GM21528 (cell line): ENCODE measurements around the gene SLC25A24.
"Not testable (repeated sequence)": the region's sequence is repeated elsewhere in the genome, so short reads cannot be mapped to it uniquely, and the experiment has no call there.

Source experiments
- ATAC-seq: cut with Tn5 transposase; IDR thresholded peaks from one replicate; pipeline ENCODE4 v1.9.1; 2021; ENCODE audit warnings: mild to moderate bottlenecking, moderate library complexity; ENCODE audit not compliant: unreplicated experiment, low FRiP score

Gene SLC25A24

GRCh38 chr1:108199201-108199691 is 897 bp downstream of the SLC25A24 start:
- ATAC-seq, result no peak

- ATAC-seq, result no peak
These were observed 6.1 kb downstream of the SLC25A24 start for GRCh38 chr1:108194051-108194450.

- ATAC-seq, result no peak
These were observed 6.8 kb downstream of the SLC25A24 start for GRCh38 chr1:108193333-108193732.

GRCh38 chr1:108192581-108192980 is 7.6 kb downstream of the SLC25A24 start:
- no peak for ATAC-seq

GRCh38 chr1:108190686-108191416 is 9.3 kb downstream of the SLC25A24 start:
- no peak for ATAC-seq

GRCh38 chr1:108190001-108190634 is 10.0 kb downstream of the SLC25A24 start:
- ATAC-seq, result no peak

GRCh38 chr1:108188801-108189200 is 11.3 kb downstream of the SLC25A24 start:
- ATAC-seq, result no peak

GRCh38 chr1:108182959-108183700 is 17.0 kb downstream of the SLC25A24 start:
- ATAC-seq, result no peak

- ATAC-seq, result no peak
These were observed 21.1 kb downstream of the SLC25A24 start for GRCh38 chr1:108179018-108179417.

- not testable (repeated sequence) for ATAC-seq
These were observed 37.7 kb downstream of the SLC25A24 start for GRCh38 chr1:108162409-108162808.

- not testable (repeated sequence) for ATAC-seq
These were observed 40.2 kb downstream of the SLC25A24 start for GRCh38 chr1:108159951-108160350.

- ATAC-seq, result no peak
These were observed 41.2 kb downstream of the SLC25A24 start for GRCh38 chr1:108158893-108159453.

- ATAC-seq, result no peak
These were observed 45.8 kb downstream of the SLC25A24 start for GRCh38 chr1:108154314-108154713.

- no peak for ATAC-seq
These were observed 47.3 kb downstream of the SLC25A24 start for GRCh38 chr1:108152782-108153222.

GRCh38 chr1:108151548-108151947 is 48.6 kb downstream of the SLC25A24 start:
- no peak for ATAC-seq

- ATAC-seq, result no peak
These were observed 50.2 kb downstream of the SLC25A24 start for GRCh38 chr1:108149796-108150467.

GRCh38 chr1:108144569-108144968 is 55.6 kb downstream of the SLC25A24 start:
- ATAC-seq, result not testable (repeated sequence)

- no peak for ATAC-seq
These were observed 57.3 kb downstream of the SLC25A24 start for GRCh38 chr1:108142773-108143394.

- ATAC-seq, result no peak
These were observed 57.9 kb downstream of the SLC25A24 start for GRCh38 chr1:108142258-108142657.

GRCh38 chr1:108141621-108142020 is 58.5 kb downstream of the SLC25A24 start:
- ATAC-seq, result no peak
